CD8-positive, alpha-beta memory T cell (primary cell): Measurements from ENCODE around the gene PXDC1. TPM values are rescaled to one million over a fixed set of nuclear protein-coding genes. Genes with fewer than 3 reads are reported as not detected.

ENCODE experiments used
- CTCF ChIA-PET: fragments of 350-600 bp; sonication (Branson Sonifier 250); formaldehyde crosslinking; loops from one replicate; lab custom pipeline; 2021; ENCODE audit warnings: antibody characterized with exemption; lab: Charles Lee
- POLR2A ChIA-PET: fragments of 350-600 bp; sonication (Branson Sonifier 250); formaldehyde crosslinking; loops from one replicate; lab custom pipeline; 2021; ENCODE audit warnings: antibody characterized with exemption; lab: Charles Lee
- DNase-seq, 5 donors: peaks; one replicate each; pipeline versions ENCODE4 v3.0.0 to v3.0.0-alpha.2; 2020 to 2022; ENCODE audit warnings: mixed read lengths in 1 of 5
- H3K27ac ChIP-seq: one replicate; pipeline ENCODE4 v1.7.0; 2013; ENCODE audit warnings: low read depth, mild to moderate bottlenecking, low read length, moderate library complexity
- H3K27me3 ChIP-seq: 2 replicates; pipeline ENCODE4 v1.7.0; 2013; ENCODE audit warnings: low read length, mild to moderate bottlenecking; ENCODE audit not compliant: insufficient read depth, poor library complexity, severe bottlenecking
- H3K36me3 ChIP-seq: 2 replicates; pipeline ENCODE4 v1.7.0; 2013; ENCODE audit warnings: mild to moderate bottlenecking, low read length, moderate library complexity; ENCODE audit not compliant: insufficient read depth
- H3K4me1 ChIP-seq: 2 replicates; pipeline ENCODE4 v1.7.0; 2013; ENCODE audit warnings: mild to moderate bottlenecking, low read length, moderate library complexity; ENCODE audit not compliant: insufficient read depth
- H3K4me3 ChIP-seq: 2 replicates; pipeline ENCODE4 v1.7.0; 2013; ENCODE audit warnings: mild to moderate bottlenecking, low read length
- H3K9me3 ChIP-seq: 2 replicates; pipeline ENCODE4 v1.7.0; 2013; ENCODE audit warnings: mild to moderate bottlenecking, low read length
- H3K27ac Mint-ChIP-seq, 8 donors: one replicate each; pipeline ENCODE4 v1.8.0; 2020 to 2021; ENCODE audit warnings: mixed read lengths in 8 of 8, mild to moderate bottlenecking in 6 of 8, inconsistent platforms in 3 of 8, moderate library complexity in 3 of 8
- H3K27me3 Mint-ChIP-seq, 2 donors: one replicate each; pipeline ENCODE4 v1.8.0; 2020 to 2021; ENCODE audit warnings: mixed read lengths in 2 of 2, mild to moderate bottlenecking in 1 of 2, moderate library complexity in 1 of 2
- H3K36me3 Mint-ChIP-seq, 3 donors: one replicate each; pipeline ENCODE4 v1.8.0; 2020 to 2021; ENCODE audit warnings: mixed read lengths in 3 of 3, inconsistent platforms in 1 of 3, mild to moderate bottlenecking in 1 of 3
- H3K4me1 Mint-ChIP-seq, 3 donors: one replicate each; pipeline ENCODE4 v1.8.0; 2020 to 2021; ENCODE audit warnings: mixed read lengths in 3 of 3, inconsistent platforms in 1 of 3, mild to moderate bottlenecking in 1 of 3
- H3K4me3 Mint-ChIP-seq, 7 donors: one replicate each; pipeline ENCODE4 v1.8.0; 2020 to 2021; ENCODE audit warnings: mixed read lengths in 7 of 7, mild to moderate bottlenecking in 6 of 7, moderate library complexity in 4 of 7, inconsistent platforms in 2 of 7
- H3K9me3 Mint-ChIP-seq, 5 donors: one replicate each; pipeline ENCODE4 v1.8.0; 2020 to 2022; ENCODE audit warnings: mixed read lengths in 5 of 5, mild to moderate bottlenecking in 3 of 5, moderate library complexity in 2 of 5, inconsistent platforms in 1 of 5
- polyA plus RNA-seq: library from polyadenylated mRNA; unstranded; fragments of 300-500 nt; fragmentation: Illumina TruSeq; gene quantifications from one replicate; pipeline ENCODE4 v1.2.3, GENCODE V29; 2021
- total RNA-seq, 2 experiments: library from RNA; stranded (reverse); gene quantifications; one replicate each; pipeline ENCODE4 v1.2.3, GENCODE V29; 2021

PXDC1 gene
- total and polyA plus RNA-seq, 3 experiments from 2014 or later: 0.15 to 0.24 TPM; not detected in 1

GRCh38 chr6:3710403-3710802, 41.1 kb downstream of the PXDC1 start:
- no peaks in the 10 kb centered on the region for H3K9me3 ChIP-seq
- Mint-ChIP-seq H3K27me3 (peaks cover 6 to 24% of the 10 kb centered on the region in 2 donors), H3K9me3 (no peaks in the 10 kb centered on the region), H3K36me3 (no peaks in the 10 kb centered on the region), H3K27ac (no peak overlapping the region), H3K4me3 (no peak overlapping the region), H3K4me1 (no peaks in the 10 kb centered on the region)
- H3K36me3 ChIP-seq: no peaks in the 10 kb centered on the region
- H3K27ac ChIP-seq: no peak overlapping the region
- no peak for DNase-seq
- H3K4me3 ChIP-seq: no peak overlapping the region
- no peaks in the 10 kb centered on the region for H3K27me3 ChIP-seq
- H3K4me1 ChIP-seq: no peaks in the 10 kb centered on the region
- CTCF ChIA-PET: no interaction called here
- POLR2A ChIA-PET: no interaction called here

DNA sequence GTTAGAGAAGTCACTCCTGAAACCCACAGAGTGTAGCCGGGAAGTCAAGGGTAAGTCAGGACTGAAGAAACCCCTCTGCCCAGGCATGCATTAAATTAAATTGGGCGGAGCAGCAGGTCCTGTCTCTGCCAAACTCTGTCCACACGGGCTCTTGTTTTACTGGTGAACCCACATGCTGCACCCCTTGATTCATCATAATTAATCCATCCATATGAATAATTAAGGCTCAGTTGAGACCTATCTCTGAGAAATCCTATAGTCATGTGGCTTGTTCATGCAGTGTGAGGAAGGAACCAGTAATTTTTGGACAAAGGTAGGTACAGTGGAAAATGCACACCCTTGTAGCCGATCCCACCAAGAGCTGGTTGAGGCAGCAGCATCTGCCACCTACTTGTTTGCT, 43.0 kb downstream of the PXDC1 start:
- H3K27me3 Mint-ChIP-seq: peaks cover 8 to 34% of the 10 kb centered on the region in 2 donors
- Histone ChIP-seq H3K4me3 (no peak overlapping the region), H3K27ac (no peak overlapping the region), H3K36me3 (no peaks in the 10 kb centered on the region), H3K27me3 (no peaks in the 10 kb centered on the region), H3K9me3 (no peaks in the 10 kb centered on the region), H3K4me1 (no peaks in the 10 kb centered on the region)
- no peak for DNase-seq
- peaks cover 0 to 3% (median 0%) of the 10 kb centered on the region in 5 donors for H3K9me3 Mint-ChIP-seq
- no peaks in the 10 kb centered on the region for H3K36me3 Mint-ChIP-seq
- ChIA-PET CTCF (no interaction called here), POLR2A (no interaction called here)
- H3K4me3 Mint-ChIP-seq: no peak overlapping the region
- H3K4me1 Mint-ChIP-seq: no peaks in the 10 kb centered on the region
- no peak overlapping the region for H3K27ac Mint-ChIP-seq

GRCh38 chr6:3707751-3708412, 43.6 kb downstream of the PXDC1 start:
- Histone ChIP-seq H3K27me3 (no peaks in the 10 kb centered on the region), H3K27ac (no peak overlapping the region), H3K4me1 (no peaks in the 10 kb centered on the region), H3K4me3 (no peak overlapping the region), H3K36me3 (no peaks in the 10 kb centered on the region), H3K9me3 (no peaks in the 10 kb centered on the region)
- H3K4me1 Mint-ChIP-seq: no peaks in the 10 kb centered on the region
- peaks cover 0 to 3% (median 0%) of the 10 kb centered on the region in 5 donors for H3K9me3 Mint-ChIP-seq
- ChIA-PET POLR2A (no interaction called here), CTCF (no interaction called here)
- peaks cover 8 to 38% of the 10 kb centered on the region in 2 donors for H3K27me3 Mint-ChIP-seq
- no peak for DNase-seq
- H3K4me3 Mint-ChIP-seq: no peak overlapping the region
- no peaks in the 10 kb centered on the region for H3K36me3 Mint-ChIP-seq
- H3K27ac Mint-ChIP-seq: no peak overlapping the region

DNA sequence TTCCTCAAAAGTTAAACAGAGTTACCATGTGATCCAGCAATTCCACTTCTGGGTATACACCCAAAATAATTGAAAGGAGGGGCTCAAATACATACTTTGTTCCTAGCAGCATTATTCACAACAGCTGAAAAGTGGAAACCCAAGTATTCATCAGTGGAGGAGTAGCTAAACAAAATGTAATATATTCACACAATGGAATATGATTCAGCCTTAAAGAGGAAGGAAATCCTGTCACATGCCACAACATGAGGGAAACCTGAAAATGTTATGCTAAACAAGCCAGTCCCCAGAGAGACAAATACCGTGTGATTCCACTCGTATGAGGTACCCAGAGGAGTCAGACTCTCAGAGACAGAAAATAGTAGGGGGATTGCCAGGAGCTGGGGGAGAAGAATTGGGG, 44.5 kb downstream of the PXDC1 start:
- H3K27ac Mint-ChIP-seq: no peak overlapping the region
- Histone ChIP-seq H3K36me3 (no peaks in the 10 kb centered on the region), H3K9me3 (no peaks in the 10 kb centered on the region), H3K27ac (no peak overlapping the region), H3K4me1 (no peaks in the 10 kb centered on the region), H3K27me3 (no peaks in the 10 kb centered on the region), H3K4me3 (no peak overlapping the region)
- CTCF ChIA-PET: no interaction called here
- H3K4me1 Mint-ChIP-seq: no peaks in the 10 kb centered on the region
- no peak for DNase-seq
- no peak overlapping the region for H3K4me3 Mint-ChIP-seq
- H3K27me3 Mint-ChIP-seq: peaks cover 12 to 41% of the 10 kb centered on the region in 2 donors
- no peaks in the 10 kb centered on the region for H3K36me3 Mint-ChIP-seq
- peaks cover 0 to 3% (median 0%) of the 10 kb centered on the region in 5 donors for H3K9me3 Mint-ChIP-seq
- POLR2A ChIA-PET: no interaction called here

GRCh38 chr6:3706547-3706946, 45.0 kb downstream of the PXDC1 start:
- ChIA-PET POLR2A (no interaction called here), CTCF (no interaction called here)
- Histone ChIP-seq H3K27ac (no peak overlapping the region), H3K9me3 (no peaks in the 10 kb centered on the region), H3K4me3 (no peak overlapping the region), H3K27me3 (no peaks in the 10 kb centered on the region), H3K4me1 (no peaks in the 10 kb centered on the region), H3K36me3 (no peaks in the 10 kb centered on the region)
- Mint-ChIP-seq H3K4me3 (no peak overlapping the region), H3K27me3 (peaks cover 12 to 41% of the 10 kb centered on the region in 2 donors), H3K9me3 (peaks cover 0 to 3% (median 0%) of the 10 kb centered on the region in 5 donors), H3K27ac (no peak overlapping the region), H3K4me1 (no peaks in the 10 kb centered on the region), H3K36me3 (no peaks in the 10 kb centered on the region)
- DNase-seq: no peak

- ChIA-PET CTCF (no interaction called here), POLR2A (no interaction called here)
- Histone ChIP-seq H3K4me3 (no peak overlapping the region), H3K27ac (no peak overlapping the region), H3K9me3 (no peaks in the 10 kb centered on the region), H3K27me3 (no peaks in the 10 kb centered on the region), H3K4me1 (no peaks in the 10 kb centered on the region), H3K36me3 (no peaks in the 10 kb centered on the region)
- Mint-ChIP-seq H3K27me3 (peaks cover 22 to 43% of the 10 kb centered on the region in 2 donors), H3K9me3 (peaks cover 0 to 9% (median 3%) of the 10 kb centered on the region in 5 donors), H3K4me3 (no peak overlapping the region), H3K36me3 (no peaks in the 10 kb centered on the region), H3K4me1 (no peaks in the 10 kb centered on the region), H3K27ac (no peak overlapping the region)
- no peak for DNase-seq
Observed at GRCh38 chr6:3701631-3702030, 49.9 kb downstream of the PXDC1 start.

DNA sequence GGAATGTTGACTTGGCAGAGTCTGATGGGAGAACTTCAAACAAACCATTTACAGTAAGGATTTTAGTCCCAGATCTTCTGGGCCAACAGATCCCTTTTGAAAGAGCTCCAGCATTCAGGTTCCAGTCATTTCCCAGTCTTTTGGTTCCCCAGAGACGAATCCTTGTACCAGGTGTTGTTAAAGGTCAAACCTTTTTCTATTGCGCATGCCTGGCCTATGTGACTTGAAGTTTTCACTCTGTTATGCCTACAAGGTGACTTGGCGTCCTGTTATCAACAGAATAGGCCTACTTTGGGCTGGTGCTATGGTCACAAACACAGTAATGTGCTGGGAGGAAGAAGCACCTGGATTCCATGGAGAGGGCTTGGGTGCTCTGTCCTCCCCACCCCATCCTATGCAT, 52.3 kb downstream of the PXDC1 start:
- Histone ChIP-seq H3K27ac (no peak overlapping the region), H3K36me3 (no peaks in the 10 kb centered on the region), H3K4me1 (no peaks in the 10 kb centered on the region), H3K9me3 (no peaks in the 10 kb centered on the region), H3K4me3 (no peak overlapping the region), H3K27me3 (no peaks in the 10 kb centered on the region)
- DNase-seq: no peak
- Mint-ChIP-seq H3K4me3 (no peak overlapping the region), H3K27ac (no peak overlapping the region), H3K4me1 (no peaks in the 10 kb centered on the region), H3K36me3 (no peaks in the 10 kb centered on the region), H3K9me3 (peaks cover 0 to 9% (median 0%) of the 10 kb centered on the region in 5 donors), H3K27me3 (peaks cover 20 to 35% of the 10 kb centered on the region in 2 donors)
- CTCF ChIA-PET: no interaction called here
- POLR2A ChIA-PET: no interaction called here

- H3K27ac Mint-ChIP-seq: no peak overlapping the region
- peaks cover 0 to 9% (median 0%) of the 10 kb centered on the region in 5 donors for H3K9me3 Mint-ChIP-seq
- no peak for DNase-seq
- POLR2A ChIA-PET: no interaction called here
- H3K27me3 ChIP-seq: no peaks in the 10 kb centered on the region
- H3K4me1 Mint-ChIP-seq: no peaks in the 10 kb centered on the region
- peaks cover 24 to 30% of the 10 kb centered on the region in 2 donors for H3K27me3 Mint-ChIP-seq
- no peaks in the 10 kb centered on the region for H3K36me3 Mint-ChIP-seq
- H3K4me1 ChIP-seq: no peaks in the 10 kb centered on the region
- CTCF ChIA-PET: no interaction called here
- H3K36me3 ChIP-seq: no peaks in the 10 kb centered on the region
- H3K4me3 ChIP-seq: no peak overlapping the region
- H3K9me3 ChIP-seq: no peaks in the 10 kb centered on the region
- no peak overlapping the region for H3K27ac ChIP-seq
- no peak overlapping the region for H3K4me3 Mint-ChIP-seq
Observed at GRCh38 chr6:3698021-3698420, 53.5 kb downstream of the PXDC1 start.
